ENCODE results near the gene MARK3.

DNA sequence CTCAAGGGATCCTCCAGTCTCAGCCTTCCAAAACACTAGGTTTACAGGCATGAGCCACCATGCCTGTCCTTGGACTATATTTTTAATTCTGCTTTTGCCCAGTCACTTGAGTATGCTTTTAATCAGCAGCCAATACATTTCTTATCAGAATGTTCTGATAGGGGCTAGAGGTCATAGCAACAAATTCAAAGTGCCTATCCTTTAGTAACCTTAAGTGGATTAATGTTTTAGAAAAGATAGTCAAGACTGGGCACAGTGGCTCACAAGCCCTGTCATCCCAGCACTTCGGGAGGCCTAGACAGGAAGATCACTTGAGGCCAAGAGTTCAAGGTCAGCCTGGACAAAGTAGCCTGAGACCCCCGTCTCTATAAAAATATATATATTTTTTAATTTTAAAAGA lies 100.3 kb downstream of the MARK3 start:
- TF ChIP-seq NKRF (conservative IDR thresholded peaks at IDR 0.05): no peak
- TF ChIP-seq STAT3 (IDR thresholded peaks at IDR 0.05; ENCODE audit: low read depth, low read length): no peak
- no peak for TF ChIP-seq FOXM1 (IDR thresholded peaks at IDR 0.05; ENCODE audit: low read depth, low read length)
- TF ChIP-seq ZNF274 (IDR thresholded peaks at IDR 0.05; ENCODE audit: insufficient read depth, insufficient read length): no peak
- TF ChIP-seq EZH2 (IDR thresholded peaks at IDR 0.05; ENCODE audit: borderline replicate concordance, control insufficient read depth, low read depth, low read length): no peak
- TF ChIP-seq POLR2AphosphoS5 (IDR thresholded peaks at IDR 0.05; ENCODE audit: low read length): no peak
- TF ChIP-seq RAD21 (IDR thresholded peaks at IDR 0.05; ENCODE audit: insufficient read depth, low read depth, low read length): no peak
- TF ChIP-seq RAD51 (IDR thresholded peaks at IDR 0.05): no peak
- TF ChIP-seq POLR2AphosphoS2 (IDR thresholded peaks at IDR 0.05; ENCODE audit: low read depth, low read length): no peak
- no peak for TF ChIP-seq KDM1A (IDR thresholded peaks at IDR 0.05; ENCODE audit: borderline replicate concordance)

Measured in GM12878 (cell line).